Tibial nerve (tissue), 4 donors: ENCODE results near the gene DNAJC5G. TPM values are rescaled to one million over a fixed set of nuclear protein-coding genes. Genes with fewer than 3 reads are reported as not detected.

Experiments
- DNase-seq, 2 donors: peaks; one replicate each; pipeline ENCODE4 v3.0.0-alpha.2; 2019; ENCODE audit warnings: low spot score in 2 of 2
- H3K27ac ChIP-seq, 4 donors: fragments of 200-600 bp; sonication (generic) in 3 of 4; one replicate each; pipeline ENCODE4 v1.5.1; 2017 to 2019; ENCODE audit warnings: mild to moderate bottlenecking in 1 of 4
- H3K27me3 ChIP-seq, 2 donors: fragments of 200-600 bp; sonication (generic) in 1 of 2; one replicate each; pipeline versions ENCODE4 v1.5.1 to v1.6.0; 2017 to 2019
- H3K36me3 ChIP-seq, 3 donors: fragments of 200-600 bp; sonication (generic); one replicate each; pipeline ENCODE4 v1.5.1; 2018 to 2019
- H3K4me1 ChIP-seq, 4 donors: fragments of 200-600 bp; sonication (generic) in 3 of 4; one replicate each; pipeline ENCODE4 v1.5.1; 2017 to 2019
- H3K4me3 ChIP-seq, 4 donors: fragments of 200-600 bp; sonication (generic) in 3 of 4; one replicate each; pipeline ENCODE4 v1.5.1; 2017 to 2019; ENCODE audit warnings: mild to moderate bottlenecking in 1 of 4, moderate library complexity in 1 of 4
- H3K9me3 ChIP-seq, 4 donors: fragments of 200-600 bp; sonication (generic) in 3 of 4; one replicate each; pipeline ENCODE4 v1.5.1; 2017 to 2019
- EP300 ChIP-seq, 2 donors: sonication (generic); formaldehyde crosslinking; IDR thresholded peaks; one replicate each; pipeline ENCODE4 v1.6.1; 2017; ENCODE audit warnings: antibody characterized with exemption in 2 of 2, mild to moderate bottlenecking in 1 of 2
- POLR2A ChIP-seq, 2 donors: fragments of 450-650 bp; IDR thresholded peaks; one replicate each; pipeline ENCODE4 v1.6.1; 2017; ENCODE audit warnings: antibody characterized with exemption in 2 of 2, mild to moderate bottlenecking in 2 of 2, moderate library complexity in 2 of 2
- WGBS, 2 donors: methylation state at CpG; one replicate each; pipeline ENCODE4 v1.1.5; 2018; 5-methylcytosine and 5-hydroxymethylcytosine counted together
- total RNA-seq, 4 donors: library from RNA; depleted of rRNA; stranded (reverse); fragments of >200 nt; gene quantifications; one replicate each; pipeline ENCODE4 v1.1.0, GENCODE V29; 2016
- TF ChIP-seq, protein P1 (sequence below), 5 experiments: fragments of 200-600 bp in 3 of 5; fragments of 450-650 bp in 2 of 5; sonication (generic) in 3 of 5; IDR thresholded peaks; one replicate each; pipeline ENCODE4 v1.5.1; 2016 to 2019; ENCODE audit warnings: antibody characterized with exemption in 5 of 5, mild to moderate bottlenecking in 3 of 5, moderate library complexity in 2 of 5

Gene DNAJC5G
- total RNA-seq, 4 donors from 2014 or later: 2.5 TPM; not detected in 3

DNA sequence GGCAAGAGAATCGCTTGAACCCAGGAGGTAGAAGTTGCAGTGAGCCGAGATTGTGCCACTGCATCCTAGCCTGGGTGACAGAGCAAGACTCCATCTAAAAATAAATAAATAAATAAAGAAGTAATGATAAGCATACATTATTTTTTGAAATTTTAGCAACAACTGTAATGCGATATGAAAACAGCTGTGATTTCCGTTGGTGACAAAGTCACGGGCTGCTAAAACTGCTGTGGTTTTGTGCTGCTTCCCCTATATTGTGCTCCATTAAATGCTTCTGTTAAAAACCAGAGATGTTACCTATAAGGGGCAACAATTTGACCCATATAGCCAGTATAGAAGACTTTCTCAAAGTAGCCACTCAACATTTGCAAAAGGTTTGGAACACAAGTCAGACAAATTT, 15.3 kb downstream of the DNAJC5G start:
- Histone ChIP-seq H3K27me3 (peaks cover 0 to 20% of the 10 kb centered on the region in 2 donors), H3K36me3 (no peaks in the 10 kb centered on the region), H3K27ac (no peak overlapping the region), H3K9me3 (no peaks in the 10 kb centered on the region), H3K4me3 (no peak overlapping the region), H3K4me1 (peaks cover 0 to 6% (median 0%) of the 10 kb centered on the region in 4 donors)
- no peak for DNase-seq
- no peak for TF ChIP-seq EP300 (IDR thresholded peaks at IDR 0.05)
- TF ChIP-seq, protein P1, sequence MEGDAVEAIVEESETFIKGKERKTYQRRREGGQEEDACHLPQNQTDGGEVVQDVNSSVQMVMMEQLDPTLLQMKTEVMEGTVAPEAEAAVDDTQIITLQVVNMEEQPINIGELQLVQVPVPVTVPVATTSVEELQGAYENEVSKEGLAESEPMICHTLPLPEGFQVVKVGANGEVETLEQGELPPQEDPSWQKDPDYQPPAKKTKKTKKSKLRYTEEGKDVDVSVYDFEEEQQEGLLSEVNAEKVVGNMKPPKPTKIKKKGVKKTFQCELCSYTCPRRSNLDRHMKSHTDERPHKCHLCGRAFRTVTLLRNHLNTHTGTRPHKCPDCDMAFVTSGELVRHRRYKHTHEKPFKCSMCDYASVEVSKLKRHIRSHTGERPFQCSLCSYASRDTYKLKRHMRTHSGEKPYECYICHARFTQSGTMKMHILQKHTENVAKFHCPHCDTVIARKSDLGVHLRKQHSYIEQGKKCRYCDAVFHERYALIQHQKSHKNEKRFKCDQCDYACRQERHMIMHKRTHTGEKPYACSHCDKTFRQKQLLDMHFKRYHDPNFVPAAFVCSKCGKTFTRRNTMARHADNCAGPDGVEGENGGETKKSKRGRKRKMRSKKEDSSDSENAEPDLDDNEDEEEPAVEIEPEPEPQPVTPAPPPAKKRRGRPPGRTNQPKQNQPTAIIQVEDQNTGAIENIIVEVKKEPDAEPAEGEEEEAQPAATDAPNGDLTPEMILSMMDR (IDR thresholded peaks at IDR 0.05): no peak
- TF ChIP-seq POLR2A (IDR thresholded peaks at IDR 0.05): no peak
- WGBS, 2 donors: 88 to 89% methylated on average over 5 of the region's 5 CpGs

DNA sequence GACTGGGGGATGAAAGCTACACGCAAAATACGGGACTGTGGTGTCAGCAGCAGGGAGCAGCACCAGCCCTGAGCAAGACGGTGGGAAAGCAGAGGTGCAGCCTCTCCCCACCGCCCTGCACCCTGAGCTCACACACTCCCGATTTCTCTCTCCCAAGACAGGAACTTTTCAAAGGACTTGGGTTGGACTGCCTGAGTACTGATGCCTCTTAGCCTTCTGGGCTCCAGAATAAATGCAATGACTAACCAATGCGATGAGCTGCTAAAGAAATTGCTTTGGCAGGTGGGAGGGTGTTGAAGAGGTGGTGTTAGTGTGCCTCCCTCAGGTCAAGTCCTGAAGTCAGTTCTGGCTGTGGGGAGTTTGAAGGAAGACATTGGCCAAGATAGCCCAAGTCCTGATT, 16.6 kb downstream of the DNAJC5G start:
- Histone ChIP-seq H3K36me3 (no peaks in the 10 kb centered on the region), H3K9me3 (no peaks in the 10 kb centered on the region), H3K4me3 (no peak overlapping the region), H3K27me3 (peaks cover 0 to 20% of the 10 kb centered on the region in 2 donors), H3K4me1 (peaks cover 0 to 6% (median 0%) of the 10 kb centered on the region in 4 donors), H3K27ac (no peak overlapping the region)
- TF ChIP-seq EP300 (IDR thresholded peaks at IDR 0.05): no peak
- no peak for TF ChIP-seq POLR2A (IDR thresholded peaks at IDR 0.05)
- TF ChIP-seq, protein P1 (IDR thresholded peaks at IDR 0.05): no peak
- WGBS, 2 donors: 19 to 52% methylated on average over 6 of the region's 6 CpGs
- no peak for DNase-seq

DNA sequence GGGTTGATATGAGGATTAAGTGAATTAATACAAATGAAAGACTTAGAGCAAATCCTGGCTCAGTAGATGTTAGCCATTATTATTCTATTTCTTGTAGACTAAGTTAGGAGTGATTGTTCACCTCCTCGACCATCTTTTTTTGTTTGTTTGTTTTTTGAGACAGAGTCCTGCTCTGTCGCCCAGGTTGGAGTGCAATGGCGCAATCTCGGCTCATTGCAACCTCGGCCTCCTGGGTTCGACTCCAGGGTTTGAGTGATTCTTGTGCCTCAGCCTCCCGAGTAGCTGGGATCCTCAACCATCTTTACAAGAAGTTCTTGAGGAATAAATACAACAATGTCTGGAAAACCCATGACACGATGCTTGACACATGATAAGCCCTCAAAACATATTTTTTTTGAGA, 19.7 kb downstream of the DNAJC5G start:
- Histone ChIP-seq H3K36me3 (no peaks in the 10 kb centered on the region), H3K27me3 (peaks cover 0 to 14% of the 10 kb centered on the region in 2 donors), H3K27ac (no peak overlapping the region), H3K4me3 (no peak overlapping the region), H3K4me1 (peaks cover 0 to 6% (median 0%) of the 10 kb centered on the region in 4 donors), H3K9me3 (no peaks in the 10 kb centered on the region)
- TF ChIP-seq, protein P1 (IDR thresholded peaks at IDR 0.05): no peak
- TF ChIP-seq POLR2A (IDR thresholded peaks at IDR 0.05) (no peak), EP300 (IDR thresholded peaks at IDR 0.05) (no peak)
- DNase-seq: no peak
- WGBS, 2 donors: 92% methylated on average over 8 of the region's 8 CpGs

DNA sequence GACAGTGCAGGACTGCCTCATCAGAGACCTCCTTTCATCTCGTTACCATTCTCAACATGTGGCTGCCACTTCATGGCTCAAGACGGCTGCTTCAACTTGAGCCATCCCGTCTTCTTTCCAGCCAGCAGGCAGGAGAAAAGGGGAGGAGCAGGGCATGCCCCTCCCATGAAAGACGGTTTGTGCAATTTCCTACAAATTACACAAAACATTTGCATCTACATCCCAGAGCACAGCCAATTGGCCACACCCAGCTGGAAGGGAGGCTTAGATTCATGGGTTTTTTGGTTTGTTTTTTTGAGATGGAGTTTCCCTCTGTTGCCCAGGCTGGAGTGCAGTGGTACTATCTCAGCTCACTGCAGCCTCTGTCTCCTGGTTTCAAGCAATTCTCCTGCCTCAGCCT, 21.2 kb downstream of the DNAJC5G start:
- Histone ChIP-seq H3K36me3 (no peaks in the 10 kb centered on the region), H3K4me1 (peaks cover 0 to 6% (median 0%) of the 10 kb centered on the region in 4 donors), H3K27ac (no peak overlapping the region), H3K4me3 (no peak overlapping the region), H3K9me3 (no peaks in the 10 kb centered on the region), H3K27me3 (peaks cover 0 to 1% of the 10 kb centered on the region in 2 donors)
- no peak for TF ChIP-seq EP300 (IDR thresholded peaks at IDR 0.05)
- TF ChIP-seq POLR2A (IDR thresholded peaks at IDR 0.05): no peak
- TF ChIP-seq, protein P1 (IDR thresholded peaks at IDR 0.05): no peak
- WGBS, 2 donors: 45 to 55% methylated on average over 4 of the region's 4 CpGs
- DNase-seq: no peak

DNA sequence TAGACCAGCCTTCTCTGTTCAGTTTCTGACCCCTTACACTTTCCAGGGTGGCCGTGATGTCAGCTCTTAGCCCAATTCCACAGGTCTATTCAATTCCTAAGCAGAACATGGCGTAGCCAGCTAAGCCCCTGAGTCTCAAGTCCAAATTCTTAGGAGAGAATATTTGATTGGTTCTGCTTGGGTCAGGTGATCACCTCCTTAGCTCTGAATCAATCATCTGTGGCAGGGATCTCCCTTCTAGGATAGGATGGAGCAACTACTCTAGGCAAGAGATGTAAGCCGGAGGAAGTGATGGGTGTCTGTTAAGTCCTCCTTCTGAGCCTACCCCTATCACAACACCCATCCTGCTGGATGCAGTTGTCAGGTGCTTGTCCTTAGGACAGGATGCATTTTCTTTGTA, 22.0 kb downstream of the DNAJC5G start:
- no peaks in the 10 kb centered on the region for H3K36me3 ChIP-seq
- 85 to 88% methylated on average over 3 of the region's 3 CpGs for WGBS, 2 donors
- H3K27me3 ChIP-seq: no peaks in the 10 kb centered on the region
- no peaks in the 10 kb centered on the region for H3K9me3 ChIP-seq
- no peak overlapping the region for H3K27ac ChIP-seq
- H3K4me1 ChIP-seq: peaks cover 0 to 6% (median 0%) of the 10 kb centered on the region in 4 donors
- DNase-seq: no peak
- no peak for TF ChIP-seq EP300 (IDR thresholded peaks at IDR 0.05)
- no peak for TF ChIP-seq POLR2A (IDR thresholded peaks at IDR 0.05)
- TF ChIP-seq, protein P1 (IDR thresholded peaks at IDR 0.05): no peak
- no peak overlapping the region for H3K4me3 ChIP-seq
